HL-60 (cell line): Measurements from ENCODE around the gene FGD5.

Experiments used
- DNase-seq, 2 experiments: peaks; one replicate each; pipeline ENCODE4 v3.0.0-alpha.2; 2010 to 2020; ENCODE audit warnings: low read depth in 1 of 2, low spot score in 1 of 2
- H3K27ac ChIP-seq: fragments of 250-450 bp; sonication (Bioruptor Pico); replicated peaks from 2 replicates; pipeline ENCODE4 v1.5.1; 2020; ENCODE audit warnings: mild to moderate bottlenecking, moderate library complexity
- H3K27me3 ChIP-seq: fragments of 250-450 bp; sonication (Bioruptor Pico); 2 replicates; pipeline ENCODE4 v1.5.1; 2021; ENCODE audit warnings: mild to moderate bottlenecking, moderate library complexity; ENCODE audit not compliant: insufficient read depth, poor library complexity, severe bottlenecking
- H3K4me3 ChIP-seq: replicated peaks from 2 replicates; pipeline ENCODE4 v1.5.1; 2011; ENCODE audit warnings: mild to moderate bottlenecking, control low read depth, low read length; ENCODE audit not compliant: insufficient read depth
- GABPA ChIP-seq: IDR thresholded peaks from 2 replicates; pipeline ENCODE4 v1.6.1; 2012; ENCODE audit warnings: low read depth
- POLR2AphosphoS5 ChIP-seq: IDR thresholded peaks from 2 replicates; pipeline ENCODE4 v1.6.1; 2012; ENCODE audit warnings: low read depth
- SPI1 ChIP-seq: IDR thresholded peaks from 2 replicates; pipeline ENCODE4 v1.6.1; 2012; ENCODE audit warnings: low read depth, mild to moderate bottlenecking, borderline replicate concordance
- TF ChIP-seq, protein P1 (sequence below): IDR thresholded peaks from one replicate; pipeline ENCODE4 v1.5.1; 2011; ENCODE audit warnings: low read length, control low read depth, inconsistent platforms; ENCODE audit not compliant: insufficient read depth
- TF ChIP-seq, protein P2 (sequence below): IDR thresholded peaks from 2 replicates; pipeline ENCODE4 v1.6.1; 2012; ENCODE audit warnings: low read depth; ENCODE audit not compliant: insufficient replicate concordance

Gene FGD5

DNA sequence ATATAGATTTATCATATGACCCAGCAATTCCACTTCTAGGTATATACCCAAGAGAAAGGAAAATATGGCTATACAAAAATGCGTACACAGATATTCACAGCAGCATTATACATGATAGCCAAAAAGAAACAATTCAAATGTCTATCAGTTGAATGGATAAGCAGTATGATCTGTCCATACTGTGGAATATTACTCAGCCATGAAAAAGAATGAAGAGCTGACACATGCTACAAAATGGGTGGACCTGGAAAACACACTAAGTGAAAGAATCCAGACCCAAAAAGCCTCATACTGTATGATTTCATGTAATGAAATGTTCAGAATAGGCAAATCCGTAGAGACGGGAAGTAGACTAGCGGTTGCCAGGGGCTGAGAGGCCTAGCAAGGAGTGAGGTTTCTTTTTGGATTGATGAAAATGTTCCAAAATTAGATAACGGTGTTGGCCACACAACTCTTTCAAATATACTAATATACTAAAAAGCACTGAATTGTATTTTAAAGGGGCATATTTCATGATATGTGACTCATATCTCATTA lies 33.4 kb downstream of the FGD5 start:
- Histone ChIP-seq H3K27me3 (peaks cover 9% of the 10 kb centered on the region), H3K27ac (no peak overlapping the region), H3K4me3 (no peak overlapping the region)
- TF ChIP-seq, protein P1, sequence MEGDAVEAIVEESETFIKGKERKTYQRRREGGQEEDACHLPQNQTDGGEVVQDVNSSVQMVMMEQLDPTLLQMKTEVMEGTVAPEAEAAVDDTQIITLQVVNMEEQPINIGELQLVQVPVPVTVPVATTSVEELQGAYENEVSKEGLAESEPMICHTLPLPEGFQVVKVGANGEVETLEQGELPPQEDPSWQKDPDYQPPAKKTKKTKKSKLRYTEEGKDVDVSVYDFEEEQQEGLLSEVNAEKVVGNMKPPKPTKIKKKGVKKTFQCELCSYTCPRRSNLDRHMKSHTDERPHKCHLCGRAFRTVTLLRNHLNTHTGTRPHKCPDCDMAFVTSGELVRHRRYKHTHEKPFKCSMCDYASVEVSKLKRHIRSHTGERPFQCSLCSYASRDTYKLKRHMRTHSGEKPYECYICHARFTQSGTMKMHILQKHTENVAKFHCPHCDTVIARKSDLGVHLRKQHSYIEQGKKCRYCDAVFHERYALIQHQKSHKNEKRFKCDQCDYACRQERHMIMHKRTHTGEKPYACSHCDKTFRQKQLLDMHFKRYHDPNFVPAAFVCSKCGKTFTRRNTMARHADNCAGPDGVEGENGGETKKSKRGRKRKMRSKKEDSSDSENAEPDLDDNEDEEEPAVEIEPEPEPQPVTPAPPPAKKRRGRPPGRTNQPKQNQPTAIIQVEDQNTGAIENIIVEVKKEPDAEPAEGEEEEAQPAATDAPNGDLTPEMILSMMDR = no peak
- TF ChIP-seq SPI1 = no peak
- no peak for TF ChIP-seq GABPA
- TF ChIP-seq POLR2AphosphoS5 = no peak
- TF ChIP-seq, protein P2, sequence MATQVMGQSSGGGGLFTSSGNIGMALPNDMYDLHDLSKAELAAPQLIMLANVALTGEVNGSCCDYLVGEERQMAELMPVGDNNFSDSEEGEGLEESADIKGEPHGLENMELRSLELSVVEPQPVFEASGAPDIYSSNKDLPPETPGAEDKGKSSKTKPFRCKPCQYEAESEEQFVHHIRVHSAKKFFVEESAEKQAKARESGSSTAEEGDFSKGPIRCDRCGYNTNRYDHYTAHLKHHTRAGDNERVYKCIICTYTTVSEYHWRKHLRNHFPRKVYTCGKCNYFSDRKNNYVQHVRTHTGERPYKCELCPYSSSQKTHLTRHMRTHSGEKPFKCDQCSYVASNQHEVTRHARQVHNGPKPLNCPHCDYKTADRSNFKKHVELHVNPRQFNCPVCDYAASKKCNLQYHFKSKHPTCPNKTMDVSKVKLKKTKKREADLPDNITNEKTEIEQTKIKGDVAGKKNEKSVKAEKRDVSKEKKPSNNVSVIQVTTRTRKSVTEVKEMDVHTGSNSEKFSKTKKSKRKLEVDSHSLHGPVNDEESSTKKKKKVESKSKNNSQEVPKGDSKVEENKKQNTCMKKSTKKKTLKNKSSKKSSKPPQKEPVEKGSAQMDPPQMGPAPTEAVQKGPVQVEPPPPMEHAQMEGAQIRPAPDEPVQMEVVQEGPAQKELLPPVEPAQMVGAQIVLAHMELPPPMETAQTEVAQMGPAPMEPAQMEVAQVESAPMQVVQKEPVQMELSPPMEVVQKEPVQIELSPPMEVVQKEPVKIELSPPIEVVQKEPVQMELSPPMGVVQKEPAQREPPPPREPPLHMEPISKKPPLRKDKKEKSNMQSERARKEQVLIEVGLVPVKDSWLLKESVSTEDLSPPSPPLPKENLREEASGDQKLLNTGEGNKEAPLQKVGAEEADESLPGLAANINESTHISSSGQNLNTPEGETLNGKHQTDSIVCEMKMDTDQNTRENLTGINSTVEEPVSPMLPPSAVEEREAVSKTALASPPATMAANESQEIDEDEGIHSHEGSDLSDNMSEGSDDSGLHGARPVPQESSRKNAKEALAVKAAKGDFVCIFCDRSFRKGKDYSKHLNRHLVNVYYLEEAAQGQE = no peak
- DNase-seq = no peak

DNA sequence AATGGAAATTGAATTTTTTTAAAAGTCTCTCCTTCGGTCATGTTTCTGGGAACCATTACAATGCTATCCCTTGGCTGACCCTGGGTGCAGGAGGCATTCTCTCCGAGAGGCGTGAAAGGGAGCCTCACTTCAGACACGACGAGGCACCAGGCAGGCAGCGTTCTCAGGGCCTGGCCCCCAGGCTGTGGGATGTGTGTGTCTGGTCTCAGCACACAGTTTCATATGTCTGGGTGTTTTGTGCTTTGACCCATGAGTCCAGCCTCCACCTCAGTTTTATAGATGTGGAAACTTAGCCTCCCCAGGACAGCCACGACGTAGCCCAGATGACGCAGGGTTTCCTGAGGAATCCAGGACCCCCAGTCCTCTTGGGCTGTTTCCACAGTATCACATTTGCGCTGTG lies 34.0 kb downstream of the FGD5 start:
- TF ChIP-seq GABPA (no peak), POLR2AphosphoS5 (no peak), SPI1 (no peak)
- TF ChIP-seq, protein P1 = no peak
- TF ChIP-seq, protein P2 = no peak
- DNase-seq = no peak
- Histone ChIP-seq H3K4me3 (no peak overlapping the region), H3K27ac (no peak overlapping the region), H3K27me3 (peaks cover 5% of the 10 kb centered on the region)

DNA sequence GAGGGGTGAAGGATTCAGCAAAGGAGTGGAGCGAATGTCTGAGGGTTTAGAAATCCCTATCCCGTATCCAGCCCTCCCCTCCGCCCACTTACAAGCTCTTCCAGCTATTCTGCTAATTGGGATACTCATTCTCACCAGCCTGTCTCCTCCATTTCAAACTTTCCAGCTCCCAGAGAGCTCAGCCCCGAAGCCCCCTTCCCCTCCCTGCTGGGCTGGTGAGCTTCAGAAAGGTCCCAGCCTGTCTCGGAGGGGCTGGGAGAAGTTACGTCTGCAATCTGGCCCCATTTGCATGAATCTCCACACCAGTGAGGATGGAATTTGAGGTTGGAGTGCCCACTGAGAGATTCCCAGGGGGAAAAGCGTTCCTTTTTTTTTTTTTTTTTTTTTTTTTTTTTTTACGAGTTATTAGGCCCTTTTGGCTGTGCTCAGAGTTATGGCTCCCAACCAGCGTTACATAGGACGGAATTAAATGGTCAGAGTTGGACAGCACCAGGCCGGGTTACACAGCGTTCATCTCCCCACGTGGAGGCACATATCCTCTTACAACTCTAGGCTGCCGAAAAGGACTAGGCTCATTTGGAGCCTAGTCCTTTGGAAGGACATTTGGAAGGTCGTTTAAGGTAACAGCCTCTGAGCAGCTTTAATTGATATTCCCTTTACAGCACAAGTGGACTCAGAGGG lies 34.6 kb downstream of the FGD5 start:
- Histone ChIP-seq H3K27me3 (peaks cover under 1% of the 10 kb centered on the region), H3K27ac (no peak overlapping the region), H3K4me3 (no peak overlapping the region)
- no peak for DNase-seq
- TF ChIP-seq, protein P1 = no peak
- TF ChIP-seq SPI1 = no peak

DNA sequence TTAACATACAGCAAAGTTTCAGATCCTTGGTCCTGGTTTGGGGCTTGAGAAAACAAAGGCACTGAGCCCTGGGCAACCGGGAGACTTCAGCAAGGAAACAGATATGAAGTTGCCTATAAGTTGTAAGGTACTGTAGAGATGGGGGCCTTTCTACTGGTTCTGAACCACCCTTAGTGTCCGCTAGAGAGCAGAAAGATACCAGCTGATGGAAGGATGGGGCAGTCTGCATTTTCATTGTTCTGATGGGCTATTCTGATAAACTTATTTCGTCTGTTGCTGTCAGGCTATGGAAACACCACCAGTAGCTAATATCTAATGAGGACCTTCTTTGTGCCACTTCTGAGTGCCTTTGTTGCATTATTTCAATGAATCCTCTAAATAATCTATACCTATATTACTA lies 38.7 kb downstream of the FGD5 start:
- TF ChIP-seq, protein P2 = no peak
- TF ChIP-seq SPI1 = no peak
- no peak for TF ChIP-seq POLR2AphosphoS5
- no peak for TF ChIP-seq GABPA
- TF ChIP-seq, protein P1 = no peak
- Histone ChIP-seq H3K4me3 (no peak overlapping the region), H3K27me3 (peaks cover 7% of the 10 kb centered on the region), H3K27ac (no peak overlapping the region)
- DNase-seq = no peak
